NK-92 (cell line): ENCODE results near the gene CES3.
"Not testable (repeated sequence)": the region's sequence is repeated elsewhere in the genome, so short reads cannot be mapped to it uniquely, and the experiment has no call there.

Experiments used
- DNase-seq: peaks from one replicate; lab custom pipeline; 2025; ENCODE audit not compliant: unreplicated experiment; lab: John Stamatoyannopoulos, UW

CES3 gene

GRCh38 chr16:66964049-66964448 lies 3.0 kb downstream of the CES3 start:
- no peak for DNase-seq

GRCh38 chr16:66968847-66969246 lies 7.8 kb downstream of the CES3 start:
- DNase-seq: no peak

- no peak for DNase-seq
These were observed 10.0 kb downstream of the CES3 start for GRCh38 chr16:66970775-66971720.

- DNase-seq: no peak
These were observed 11.9 kb downstream of the CES3 start for GRCh38 chr16:66972983-66973382.

GRCh38 chr16:66973716-66974115 lies 12.7 kb downstream of the CES3 start:
- DNase-seq: no peak

- DNase-seq: not testable (repeated sequence)
These were observed 13.3 kb downstream of the CES3 start for GRCh38 chr16:66974156-66974931.

GRCh38 chr16:66974932-66975246 lies 13.8 kb downstream of the CES3 start:
- not testable (repeated sequence) for DNase-seq

- DNase-seq: no peak
These were observed 14.3 kb downstream of the CES3 start for GRCh38 chr16:66975302-66975893.

GRCh38 chr16:66976746-66977145 lies 15.7 kb downstream of the CES3 start:
- no peak for DNase-seq

GRCh38 chr16:66977341-66978113 lies 16.5 kb downstream of the CES3 start:
- DNase-seq: no peak

GRCh38 chr16:66979011-66979717 lies 18.1 kb downstream of the CES3 start:
- DNase-seq: no peak

GRCh38 chr16:66983033-66983432 lies 22.0 kb downstream of the CES3 start:
- no peak for DNase-seq

GRCh38 chr16:66984892-66985311 lies 23.8 kb downstream of the CES3 start:
- no peak for DNase-seq

GRCh38 chr16:66986559-66986958 lies 25.5 kb downstream of the CES3 start:
- DNase-seq: no peak

- DNase-seq: no peak
These were observed 27.2 kb downstream of the CES3 start, which contains the start of gene CES4A for GRCh38 chr16:66988197-66988788. TSS of gene CES4A (plus strand) at chr16:66988589. CDS start at chr16:66988773, 184 bp downstream.

GRCh38 chr16:66991545-66992077 lies 30.5 kb downstream of the CES3 start:
- DNase-seq: no peak

- not testable (repeated sequence) for DNase-seq
These were observed 32.5 kb downstream of the CES3 start for GRCh38 chr16:66993558-66993957.

GRCh38 chr16:66996324-66996982 lies 35.4 kb downstream of the CES3 start:
- DNase-seq: no peak

GRCh38 chr16:66996983-66997358 lies 35.9 kb downstream of the CES3 start:
- DNase-seq: no peak
